HepG2 (cell line): ENCODE measurements around the gene WWP2. TPM values are rescaled to one million over a fixed set of nuclear protein-coding genes. Genes with fewer than 3 reads are reported as not detected.
A peak's percentile ranks its signal among the peaks of the same experiment; 100 is the strongest.

Experiments
- BCL3 ChIP-seq: sonication (generic); formaldehyde crosslinking; IDR thresholded peaks from 2 replicates; pipeline ENCODE4 v1.5.1; 2020; ENCODE audit warnings: mild to moderate bottlenecking, missing genetic modification reagents, moderate library complexity
- CREM ChIP-seq, 2 experiments: sonication (generic) in 1 of 2; formaldehyde crosslinking in 1 of 2; IDR thresholded peaks; 2 replicates each; pipeline versions ENCODE4 v1.4.0 to v1.6.1; 2016 to 2020; ENCODE audit warnings: antibody characterized with exemption in 1 of 2, mild to moderate bottlenecking in 1 of 2, missing genetic modification reagents in 1 of 2
- FOSL2 ChIP-seq: sonication (generic); formaldehyde crosslinking; IDR thresholded peaks from 2 replicates; pipeline ENCODE4 v1.4.0; 2020; ENCODE audit warnings: missing genetic modification reagents
- FOXK2 ChIP-seq: fragments of 450-650 bp; IDR thresholded peaks from 2 replicates; pipeline ENCODE4 v1.6.1; 2016
- IRF1 ChIP-seq: sonication (generic); formaldehyde crosslinking; IDR thresholded peaks from 2 replicates; pipeline ENCODE4 v1.4.0; 2020; ENCODE audit warnings: low read depth, mild to moderate bottlenecking, missing genetic modification reagents
- NFIB ChIP-seq: sonication (generic); formaldehyde crosslinking; IDR thresholded peaks from 2 replicates; pipeline ENCODE4 v1.9.0; 2021; ENCODE audit warnings: missing genetic modification reagents, mild to moderate bottlenecking, borderline replicate concordance
- POLR2AphosphoS2 ChIP-seq: IDR thresholded peaks from 2 replicates; pipeline ENCODE4 v1.6.1; 2011; ENCODE audit warnings: low read depth, low read length, improper control_type of control experiment
- ZEB1 ChIP-seq: IDR thresholded peaks from 2 replicates; pipeline ENCODE4 v1.6.1; 2012; ENCODE audit warnings: mild to moderate bottlenecking, low read depth, inconsistent platforms; ENCODE audit not compliant: insufficient replicate concordance
- ZFP36 ChIP-seq: fragments of 150-350 bp; IDR thresholded peaks from 2 replicates; pipeline ENCODE4 v1.6.1; 2018; ENCODE audit warnings: borderline replicate concordance, low read length, low read depth; ENCODE audit not compliant: partially characterized antibody
- ZMAT3 ChIP-seq: sonication (generic); formaldehyde crosslinking; conservative IDR thresholded peaks from 2 replicates; pipeline ENCODE4 v1.7.0; 2021; ENCODE audit warnings: missing genetic modification reagents
- ZNF224 ChIP-seq: sonication (generic); formaldehyde crosslinking; IDR thresholded peaks from 2 replicates; pipeline ENCODE4 v1.5.0; 2020; ENCODE audit warnings: mild to moderate bottlenecking, missing genetic modification reagents
- ZNF256 ChIP-seq: sonication (generic); formaldehyde crosslinking; conservative IDR thresholded peaks from 2 replicates; pipeline ENCODE4 v1.4.0; 2020; ENCODE audit warnings: missing genetic modification reagents
- ZNF264 ChIP-seq: sonication (generic); formaldehyde crosslinking; IDR thresholded peaks from 2 replicates; pipeline ENCODE4 v1.4.0; 2020; ENCODE audit warnings: missing genetic modification reagents
- ZNF275 ChIP-seq: sonication (generic); formaldehyde crosslinking; IDR thresholded peaks from 2 replicates; pipeline ENCODE4 v1.8.0; 2022; ENCODE audit warnings: missing genetic modification reagents, mild to moderate bottlenecking, inconsistent platforms, borderline replicate concordance
- ZNF292 ChIP-seq: sonication (generic); formaldehyde crosslinking; IDR thresholded peaks from 2 replicates; pipeline ENCODE4 v1.8.1; 2022; ENCODE audit warnings: mild to moderate bottlenecking, low read depth, missing genetic modification reagents, borderline replicate concordance
- ZNF331 ChIP-seq: sonication (generic); formaldehyde crosslinking; IDR thresholded peaks from 2 replicates; pipeline ENCODE4 v1.4.0; 2020; ENCODE audit warnings: missing genetic modification reagents
- ZNF431 ChIP-seq: sonication (generic); formaldehyde crosslinking; IDR thresholded peaks from 2 replicates; pipeline ENCODE4 v1.9.0; 2022; ENCODE audit warnings: missing genetic modification reagents, low read depth, mild to moderate bottlenecking, borderline replicate concordance
- ZNF441 ChIP-seq: sonication (generic); formaldehyde crosslinking; IDR thresholded peaks from 2 replicates; pipeline ENCODE4 v1.7.0; 2021; ENCODE audit warnings: missing genetic modification reagents, borderline replicate concordance
- polyA plus RNA-seq, 8 experiments: library from polyadenylated mRNA; depleted of rRNA in 3 of 8; stranded (reverse) in 7 of 8; unstranded in 1 of 8; fragments of >200 nt; fragmentation: Illumina TruSeq in 4 of 8; extraction: Trizol in 4 of 8; gene quantifications; 2 replicates each; pipeline versions ENCODE4 v1.2.1 to v1.2.3, GENCODE V29; 2011 to 2016; ENCODE audit warnings: low read depth in 4 of 8, missing spikeins in 1 of 8, mixed read lengths in 1 of 8; ENCODE audit not compliant: insufficient read depth in 1 of 8
- total RNA-seq, 5 experiments: library from RNA; depleted of rRNA; stranded (reverse); fragments of >200 nt; fragmentation: Illumina TruSeq; extraction: Trizol; gene quantifications; 2 replicates each; pipeline ENCODE4 v1.2.3, GENCODE V29; 2016; ENCODE audit warnings: low read depth in 1 of 5
- TF ChIP-seq, protein P1 (sequence below): sonication (generic); formaldehyde crosslinking; IDR thresholded peaks from 2 replicates; pipeline ENCODE4 v1.4.0; 2020; ENCODE audit warnings: missing genetic modification reagents, borderline replicate concordance
- TF ChIP-seq, protein P2 (sequence below): sonication (generic); formaldehyde crosslinking; IDR thresholded peaks from 2 replicates; pipeline ENCODE4 v1.4.0; 2020; ENCODE audit warnings: low read depth, missing genetic modification reagents

WWP2 gene
- total and polyA plus RNA-seq, 2 of the 13 experiments (the other 11 are each of a cell fraction or from before 2014, with no cell fraction given) = 11.4 to 28.2 TPM

GRCh38 chr16:69726313-69727060 lies 35.6 kb upstream of the WWP2 start, which contains the start of gene NQO1 (continued):
- TF ChIP-seq IRF1 (CRISPR knock-in tag) = no peak
- TF ChIP-seq BCL3 (CRISPR knock-in tag) = peak; percentile 89; the same call in 1 of the 2 replicates
- TF ChIP-seq, protein P1, sequence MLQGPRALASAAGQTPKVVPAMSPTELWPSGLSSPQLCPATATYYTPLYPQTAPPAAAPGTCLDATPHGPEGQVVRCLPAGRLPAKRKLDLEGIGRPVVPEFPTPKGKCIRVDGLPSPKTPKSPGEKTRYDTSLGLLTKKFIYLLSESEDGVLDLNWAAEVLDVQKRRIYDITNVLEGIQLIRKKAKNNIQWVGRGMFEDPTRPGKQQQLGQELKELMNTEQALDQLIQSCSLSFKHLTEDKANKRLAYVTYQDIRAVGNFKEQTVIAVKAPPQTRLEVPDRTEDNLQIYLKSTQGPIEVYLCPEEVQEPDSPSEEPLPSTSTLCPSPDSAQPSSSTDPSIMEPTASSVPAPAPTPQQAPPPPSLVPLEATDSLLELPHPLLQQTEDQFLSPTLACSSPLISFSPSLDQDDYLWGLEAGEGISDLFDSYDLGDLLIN (CRISPR knock-in tag) = no peak
- no peak for TF ChIP-seq NFIB (CRISPR knock-in tag)
- TF ChIP-seq ZNF275 = no peak; the same call in 1 of the 2 replicates
- no peak; the same call in 1 of the 2 replicates for TF ChIP-seq ZNF441 (CRISPR knock-in tag)
- TF ChIP-seq ZNF256 (CRISPR knock-in tag) = no peak
- no peak for TF ChIP-seq ZFP36
- peak; percentile 57; the same call in 1 of the 2 replicates for TF ChIP-seq CREM (IDR thresholded peaks at IDR 0.05)
- TF ChIP-seq CREM (CRISPR knock-in tag; IDR thresholded peaks at IDR 0.05) = no peak
- no peak for TF ChIP-seq ZEB1
- peak; percentile 69 for TF ChIP-seq ZNF331 (CRISPR knock-in tag)
- TF ChIP-seq ZNF264 (CRISPR knock-in tag) = 0 out of 2 replicates have a peak, but pooled peaks have one; percentile 26
- no peak; the same call in none of the 2 replicates for TF ChIP-seq FOSL2 (CRISPR knock-in tag)
- 0 out of 2 replicates have a peak, but pooled peaks have one; percentile 28 for TF ChIP-seq ZNF224 (CRISPR knock-in tag)
- TF ChIP-seq ZNF292 (CRISPR knock-in tag) = 0 out of 2 replicates have a peak, but pooled peaks have one; percentile 18
- peak; percentile 80; the same call in 1 of the 2 replicates for TF ChIP-seq ZMAT3
- TF ChIP-seq, protein P2, sequence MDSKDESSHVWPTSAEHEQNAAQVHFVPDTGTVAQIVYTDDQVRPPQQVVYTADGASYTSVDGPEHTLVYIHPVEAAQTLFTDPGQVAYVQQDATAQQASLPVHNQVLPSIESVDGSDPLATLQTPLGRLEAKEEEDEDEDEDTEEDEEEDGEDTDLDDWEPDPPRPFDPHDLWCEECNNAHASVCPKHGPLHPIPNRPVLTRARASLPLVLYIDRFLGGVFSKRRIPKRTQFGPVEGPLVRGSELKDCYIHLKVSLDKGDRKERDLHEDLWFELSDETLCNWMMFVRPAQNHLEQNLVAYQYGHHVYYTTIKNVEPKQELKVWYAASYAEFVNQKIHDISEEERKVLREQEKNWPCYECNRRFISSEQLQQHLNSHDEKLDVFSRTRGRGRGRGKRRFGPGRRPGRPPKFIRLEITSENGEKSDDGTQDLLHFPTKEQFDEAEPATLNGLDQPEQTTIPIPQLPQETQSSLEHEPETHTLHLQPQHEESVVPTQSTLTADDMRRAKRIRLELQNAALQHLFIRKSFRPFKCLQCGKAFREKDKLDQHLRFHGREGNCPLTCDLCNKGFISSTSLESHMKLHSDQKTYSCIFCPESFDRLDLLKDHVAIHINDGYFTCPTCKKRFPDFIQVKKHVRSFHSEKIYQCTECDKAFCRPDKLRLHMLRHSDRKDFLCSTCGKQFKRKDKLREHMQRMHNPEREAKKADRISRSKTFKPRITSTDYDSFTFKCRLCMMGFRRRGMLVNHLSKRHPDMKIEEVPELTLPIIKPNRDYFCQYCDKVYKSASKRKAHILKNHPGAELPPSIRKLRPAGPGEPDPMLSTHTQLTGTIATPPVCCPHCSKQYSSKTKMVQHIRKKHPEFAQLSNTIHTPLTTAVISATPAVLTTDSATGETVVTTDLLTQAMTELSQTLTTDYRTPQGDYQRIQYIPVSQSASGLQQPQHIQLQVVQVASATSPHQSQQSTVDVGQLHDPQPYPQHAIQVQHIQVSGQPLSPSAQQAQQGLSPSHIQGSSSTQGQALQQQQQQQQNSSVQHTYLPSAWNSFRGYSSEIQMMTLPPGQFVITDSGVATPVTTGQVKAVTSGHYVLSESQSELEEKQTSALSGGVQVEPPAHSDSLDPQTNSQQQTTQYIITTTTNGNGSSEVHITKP (CRISPR knock-in tag) = peak; percentile 48; the same call in 1 of the 2 replicates
- peak; percentile 76 for TF ChIP-seq ZNF431 (CRISPR knock-in tag)
- no peak for TF ChIP-seq FOXK2
- peak; percentile 80 for TF ChIP-seq POLR2AphosphoS2
